Gastroesophageal sphincter (tissue), 4 donors: ENCODE results near the gene BNIPL. TPM values are rescaled to one million over a fixed set of nuclear protein-coding genes. Genes with fewer than 3 reads are reported as not detected.
A peak's percentile ranks its signal among the peaks of the same experiment; 100 is the strongest.

Experiments used
- ATAC-seq: fragments of 150-250 bp; one replicate; pipeline ENCODE4 v1.9.1; 2016; ENCODE audit warnings: mild to moderate bottlenecking, moderate library complexity
- H3K27ac ChIP-seq, 4 donors: fragments of 200-600 bp; sonication (generic) in 3 of 4; 1 replicate in 3 of 4; 2 replicates in 1 of 4; pipeline ENCODE4 v1.5.1; 2016 to 2019
- H3K27me3 ChIP-seq: fragments of 200-600 bp; sonication (generic); one replicate; pipeline ENCODE4 v1.5.1; 2019
- H3K36me3 ChIP-seq, 2 donors: fragments of 200-600 bp; sonication (generic); one replicate each; pipeline ENCODE4 v1.5.1; 2019; ENCODE audit warnings: control low read depth in 1 of 2
- H3K4me1 ChIP-seq, 3 donors: fragments of 200-600 bp; sonication (generic); 1 replicate in 2 of 3; 2 replicates in 1 of 3; pipeline ENCODE4 v1.5.1; 2016 to 2019; ENCODE audit warnings: control low read depth in 2 of 3
- H3K4me3 ChIP-seq, 2 donors: fragments of 200-600 bp; sonication (generic); one replicate each; pipeline ENCODE4 v1.5.1; 2019; ENCODE audit warnings: mild to moderate bottlenecking in 1 of 2, moderate library complexity in 1 of 2
- H3K9me3 ChIP-seq, 3 donors: fragments of 200-600 bp; sonication (generic); one replicate each; pipeline ENCODE4 v1.5.1; 2017 to 2019; ENCODE audit warnings: control low read depth in 2 of 3
- CTCF ChIP-seq, 4 experiments: fragments of 200-600 bp in 2 of 4; fragments of 450-650 bp in 2 of 4; sonication (generic) in 1 of 4; IDR thresholded peaks; one replicate each; pipeline ENCODE4 v1.5.1; 2017 to 2019; ENCODE audit warnings: antibody characterized with exemption in 4 of 4, mild to moderate bottlenecking in 2 of 4, moderate library complexity in 2 of 4
- EP300 ChIP-seq: sonication (generic); formaldehyde crosslinking; IDR thresholded peaks from one replicate; pipeline ENCODE4 v1.6.1; 2017; ENCODE audit warnings: antibody characterized with exemption, mild to moderate bottlenecking
- POLR2A ChIP-seq, 2 donors: fragments of 450-650 bp; IDR thresholded peaks; one replicate each; pipeline ENCODE4 v1.6.1; 2017; ENCODE audit warnings: antibody characterized with exemption in 2 of 2, mild to moderate bottlenecking in 2 of 2, moderate library complexity in 1 of 2
- POLR2AphosphoS5 ChIP-seq: sonication (generic); formaldehyde crosslinking; IDR thresholded peaks from one replicate; pipeline ENCODE4 v1.6.1; 2017; ENCODE audit warnings: antibody characterized with exemption
- WGBS, 2 donors: methylation state at CpG; one replicate each; pipeline ENCODE4 v1.1.5; 2018; ENCODE audit warnings: low coverage in 1 of 2; 5-methylcytosine and 5-hydroxymethylcytosine counted together
- total RNA-seq, 4 donors: library from RNA; depleted of rRNA; stranded (reverse); fragments of >200 nt; gene quantifications; one replicate each; pipeline ENCODE4 v1.1.0, GENCODE V29; 2016

Gene BNIPL
- total RNA-seq, result 1 to 10 TPM in 1 of 4 donors, under 1 TPM in 3; 0.13 to 6.1 (median 0.70) TPM

GRCh38 chr1:151036356-151036755 lies at the start of gene BNIPL:
Gene BNIPL, plus strand, starts transcription at chr1:151036586. Its CDS starts 140 bp downstream, at chr1:151036726.
- Histone ChIP-seq H3K4me3 (no peak within 1 kb of the TSS), H3K27ac (no peak within 1 kb of the TSS), H3K9me3 (no peaks in the 10 kb centered on the region), H3K4me1 (no peaks in the 10 kb centered on the region), H3K27me3 (no peaks in the 10 kb centered on the region), H3K36me3 (peaks cover 0 to 43% of the 10 kb centered on the region in 2 donors)
- TF ChIP-seq CTCF (IDR thresholded peaks at IDR 0.05) (no peak), EP300 (no peak), POLR2A (IDR thresholded peaks at IDR 0.05) (no peak), POLR2AphosphoS5 (no peak)
- ATAC-seq, result no peak
- 0% methylated on average over 1 of the region's 2 CpGs; no CpG with 5 or more reads in 1 of the 2 donors for WGBS, 2 donors

- no peak overlapping the region for H3K4me3 ChIP-seq
- no peaks in the 10 kb centered on the region for H3K9me3 ChIP-seq
- no peaks in the 10 kb centered on the region for H3K4me1 ChIP-seq
- WGBS, 2 donors, result 82 to 84% methylated on average over 3 to 7 of the region's 7 CpGs
- H3K27me3 ChIP-seq, result no peaks in the 10 kb centered on the region
- TF ChIP-seq POLR2A (IDR thresholded peaks at IDR 0.05), result no peak
- TF ChIP-seq CTCF (IDR thresholded peaks at IDR 0.05), result no peak
- no peak for TF ChIP-seq POLR2AphosphoS5
- TF ChIP-seq EP300, result no peak
- no peak for ATAC-seq
- no peaks in the 10 kb centered on the region for H3K36me3 ChIP-seq
- no peak overlapping the region for H3K27ac ChIP-seq
These were observed 48.5 kb upstream of the BNIPL start for GRCh38 chr1:150987924-150988323.

- TF ChIP-seq POLR2A (IDR thresholded peaks at IDR 0.05) (no peak), EP300 (no peak), POLR2AphosphoS5 (no peak), CTCF (IDR thresholded peaks at IDR 0.05) (no peak)
- Histone ChIP-seq H3K9me3 (no peaks in the 10 kb centered on the region), H3K4me1 (peaks cover 0 to 17% (median 7%) of the 10 kb centered on the region in 3 donors), H3K27ac (no peak overlapping the region), H3K36me3 (peaks cover 0 to 12% of the 10 kb centered on the region in 2 donors), H3K4me3 (no peak overlapping the region), H3K27me3 (no peaks in the 10 kb centered on the region)
- no peak for ATAC-seq
- WGBS, 2 donors, result 67 to 70% methylated on average over 4 of the region's 4 CpGs
These were observed 43.8 kb upstream of the BNIPL start for GRCh38 chr1:150992626-150993025.

- TF ChIP-seq POLR2A (IDR thresholded peaks at IDR 0.05), result no peak
- no peak for TF ChIP-seq POLR2AphosphoS5
- no peak for TF ChIP-seq CTCF (IDR thresholded peaks at IDR 0.05)
- TF ChIP-seq EP300, result no peak
- 76 to 86% methylated on average over 3 of the region's 3 CpGs for WGBS, 2 donors
- Histone ChIP-seq H3K27me3 (no peaks in the 10 kb centered on the region), H3K4me3 (no peak overlapping the region), H3K9me3 (no peaks in the 10 kb centered on the region), H3K27ac (peak overlapping the region in 2 of 4 donors; percentile 63), H3K36me3 (peaks cover 0 to 29% of the 10 kb centered on the region in 2 donors), H3K4me1 (peaks cover 0 to 17% (median 7%) of the 10 kb centered on the region in 3 donors)
- no peak for ATAC-seq
These were observed 42.1 kb upstream of the BNIPL start for GRCh38 chr1:150994248-150994647.

- no peaks in the 10 kb centered on the region for H3K9me3 ChIP-seq
- peak; percentile 67 for ATAC-seq
- H3K4me1 ChIP-seq, result peaks cover 0 to 17% (median 7%) of the 10 kb centered on the region in 3 donors
- peak overlapping the region in 3 of 4 donors; percentile 63 to 65 (median 63) for H3K27ac ChIP-seq
- TF ChIP-seq EP300, result no peak
- TF ChIP-seq POLR2A (IDR thresholded peaks at IDR 0.05), result no peak
- TF ChIP-seq POLR2AphosphoS5, result no peak
- no peak for TF ChIP-seq CTCF (IDR thresholded peaks at IDR 0.05)
- H3K27me3 ChIP-seq, result no peaks in the 10 kb centered on the region
- H3K36me3 ChIP-seq, result peaks cover 0 to 41% of the 10 kb centered on the region in 2 donors
- H3K4me3 ChIP-seq, result no peak overlapping the region
- WGBS, 2 donors, result 11 to 34% methylated on average over 3 to 4 of the region's 4 CpGs
These were observed 40.9 kb upstream of the BNIPL start for GRCh38 chr1:150995460-150995859.
